Jurkat, Clone E6-1 (cell line): ENCODE data around the gene CNNM1.

ENCODE experiments used
- DNase-seq: peaks from one replicate; pipeline ENCODE4 v3.0.0-alpha.2; 2011; ENCODE audit warnings: low read depth, low spot score
- H3K4me3 ChIP-seq: 2 replicates; pipeline ENCODE4 v1.5.1; 2011; ENCODE audit warnings: mild to moderate bottlenecking, low read length, control low read depth, moderate library complexity

Gene CNNM1

GRCh38 chr10:99330347-99330924 is 1.3 kb downstream of the CNNM1 start:
- DNase-seq = no peak
- H3K4me3 ChIP-seq = no peak overlapping the region

- no peak overlapping the region for H3K4me3 ChIP-seq
- no peak for DNase-seq
Observed at GRCh38 chr10:99331207-99331803, 2.1 kb downstream of the CNNM1 start.

- no peak overlapping the region for H3K4me3 ChIP-seq
- DNase-seq = no peak
Observed at GRCh38 chr10:99337311-99337811, 8.2 kb downstream of the CNNM1 start.

GRCh38 chr10:99337901-99338300 is 8.7 kb downstream of the CNNM1 start:
- DNase-seq = no peak
- no peak overlapping the region for H3K4me3 ChIP-seq

- DNase-seq = no peak
- no peak overlapping the region for H3K4me3 ChIP-seq
Observed at GRCh38 chr10:99339077-99339476, 9.9 kb downstream of the CNNM1 start.

GRCh38 chr10:99339563-99340047 is 10.4 kb downstream of the CNNM1 start:
- H3K4me3 ChIP-seq = no peak overlapping the region
- DNase-seq = no peak

- no peak overlapping the region for H3K4me3 ChIP-seq
- no peak for DNase-seq
Observed at GRCh38 chr10:99340650-99341049, 11.5 kb downstream of the CNNM1 start.

GRCh38 chr10:99341248-99341647 is 12.1 kb downstream of the CNNM1 start:
- H3K4me3 ChIP-seq = no peak overlapping the region
- no peak for DNase-seq

GRCh38 chr10:99341860-99342490 is 12.8 kb downstream of the CNNM1 start:
- H3K4me3 ChIP-seq = no peak overlapping the region
- no peak for DNase-seq

- no peak overlapping the region for H3K4me3 ChIP-seq
- no peak for DNase-seq
Observed at GRCh38 chr10:99343262-99343661, 14.1 kb downstream of the CNNM1 start.

- no peak overlapping the region for H3K4me3 ChIP-seq
- DNase-seq = no peak
Observed at GRCh38 chr10:99344715-99345114, 15.6 kb downstream of the CNNM1 start.

- DNase-seq = no peak
- H3K4me3 ChIP-seq = no peak overlapping the region
Observed at GRCh38 chr10:99345350-99345749, 16.2 kb downstream of the CNNM1 start.

GRCh38 chr10:99346247-99346646 is 17.1 kb downstream of the CNNM1 start:
- H3K4me3 ChIP-seq = no peak overlapping the region
- no peak for DNase-seq

GRCh38 chr10:99347672-99348071 is 18.5 kb downstream of the CNNM1 start:
- no peak for DNase-seq
- no peak overlapping the region for H3K4me3 ChIP-seq

- no peak for DNase-seq
- no peak overlapping the region for H3K4me3 ChIP-seq
Observed at GRCh38 chr10:99353182-99353581, 24.0 kb downstream of the CNNM1 start.

GRCh38 chr10:99357691-99358090 is 28.5 kb downstream of the CNNM1 start:
- no peak for DNase-seq
- H3K4me3 ChIP-seq = no peak overlapping the region

GRCh38 chr10:99358101-99358500 is 28.9 kb downstream of the CNNM1 start:
- DNase-seq = no peak
- H3K4me3 ChIP-seq = no peak overlapping the region

GRCh38 chr10:99360934-99361333 is 31.8 kb downstream of the CNNM1 start:
- DNase-seq = no peak
- no peak overlapping the region for H3K4me3 ChIP-seq

GRCh38 chr10:99364125-99364524 is 35.0 kb downstream of the CNNM1 start:
- no peak for DNase-seq
- H3K4me3 ChIP-seq = no peak overlapping the region

- DNase-seq = no peak
Observed at GRCh38 chr10:99365311-99365710, 36.2 kb downstream of the CNNM1 start.

GRCh38 chr10:99365736-99366135 is 36.6 kb downstream of the CNNM1 start:
- no peak for DNase-seq
- no peak overlapping the region for H3K4me3 ChIP-seq

More at GRCh38 chr10:99365311-99365710, 36.2 kb downstream of the CNNM1 start:
- no peak overlapping the region for H3K4me3 ChIP-seq
